GM19043 (cell line): ENCODE measurements around the gene RAB20.
"Not testable (repeated sequence)": the region's sequence is repeated elsewhere in the genome, so short reads cannot be mapped to it uniquely, and the experiment has no call there.

ENCODE experiments used
- ATAC-seq: cut with Tn5 transposase; IDR thresholded peaks from one replicate; pipeline ENCODE4 v1.9.1; 2021; ENCODE audit warnings: low read depth; ENCODE audit not compliant: unreplicated experiment

The RAB20 gene

GRCh38 chr13:110576070-110576394, 14.5 kb upstream of the RAB20 start:
- no peak for ATAC-seq

- peak; percentile 90 for ATAC-seq
These were observed 14.0 kb upstream of the RAB20 start for GRCh38 chr13:110575322-110576069.

- no peak for ATAC-seq
These were observed 12.6 kb upstream of the RAB20 start for GRCh38 chr13:110574161-110574560.

- no peak for ATAC-seq
These were observed 11.2 kb upstream of the RAB20 start for GRCh38 chr13:110572778-110573118.

- no peak for ATAC-seq
These were observed 10.6 kb upstream of the RAB20 start for GRCh38 chr13:110571896-110572777.

GRCh38 chr13:110570886-110571285, 9.4 kb upstream of the RAB20 start:
- ATAC-seq, result no peak

GRCh38 chr13:110569962-110570361, 8.4 kb upstream of the RAB20 start:
- ATAC-seq, result not testable (repeated sequence)

GRCh38 chr13:110568612-110569011, 7.1 kb upstream of the RAB20 start:
- no peak for ATAC-seq

GRCh38 chr13:110566171-110566570, 4.6 kb upstream of the RAB20 start:
- ATAC-seq, result no peak

GRCh38 chr13:110565296-110565695, 3.8 kb upstream of the RAB20 start:
- no peak for ATAC-seq

GRCh38 chr13:110564472-110564985, 3.0 kb upstream of the RAB20 start:
- no peak for ATAC-seq

GRCh38 chr13:110563463-110563774, 1.9 kb upstream of the RAB20 start:
- no peak for ATAC-seq

- no peak for ATAC-seq
These were observed 1.4 kb upstream of the RAB20 start for GRCh38 chr13:110562696-110563462.

- ATAC-seq, result no peak
These were observed 595 bp upstream of the RAB20 start for GRCh38 chr13:110562036-110562597.

GRCh38 chr13:110560601-110561343, 750 bp downstream of the RAB20 start:
- no peak for ATAC-seq

- ATAC-seq, result no peak
These were observed 1.5 kb downstream of the RAB20 start for GRCh38 chr13:110559986-110560385.

GRCh38 chr13:110559429-110559943, 2.0 kb downstream of the RAB20 start:
- ATAC-seq, result no peak

- no peak for ATAC-seq
These were observed 3.8 kb downstream of the RAB20 start for GRCh38 chr13:110557610-110558305.

GRCh38 chr13:110557082-110557481, 4.4 kb downstream of the RAB20 start:
- no peak for ATAC-seq
